Sciatic nerve (tissue), 2 donors: ENCODE results near the gene RNF6. TPM values are rescaled to one million over a fixed set of nuclear protein-coding genes. Genes with fewer than 3 reads are reported as not detected.

Experiments used
- ATAC-seq: fragments of 200-7000 bp; cut with Tn5 transposase; one replicate; pipeline ENCODE4 v1.9.1; 2020; ENCODE audit warnings: mild to moderate bottlenecking, moderate library complexity
- DNase-seq: peaks from one replicate; pipeline ENCODE4 v3.0.0-alpha.2; 2020; ENCODE audit warnings: low spot score
- intact Hi-C: fragments of 100-400 bp; cut with DNase I; formaldehyde crosslinking; loops from one replicate; pipeline ENCODE4 v1.14.2; 2022
- total RNA-seq: library from RNA; stranded (reverse); fragmentation: NEBNext Ultra II Directional; extraction: Animal tissue kit (Norgen Biotek cat#: 25700); gene quantifications from one replicate; pipeline ENCODE4 v1.2.1, GENCODE V29; 2021
- donor health status: DM: no; HTN: no; CAD: no.
- donor health status: DM: no; HTN: no; CAD: no.

The RNF6 gene
- total RNA-seq, 1 donor from 2014 or later: 29.7 TPM

- DNase-seq (no peak), ATAC-seq (no peak)
- intact Hi-C loops: no loop called here
Measured at GRCh38 chr13:26228096-26228495, 6.0 kb upstream of the RNF6 start.

DNA sequence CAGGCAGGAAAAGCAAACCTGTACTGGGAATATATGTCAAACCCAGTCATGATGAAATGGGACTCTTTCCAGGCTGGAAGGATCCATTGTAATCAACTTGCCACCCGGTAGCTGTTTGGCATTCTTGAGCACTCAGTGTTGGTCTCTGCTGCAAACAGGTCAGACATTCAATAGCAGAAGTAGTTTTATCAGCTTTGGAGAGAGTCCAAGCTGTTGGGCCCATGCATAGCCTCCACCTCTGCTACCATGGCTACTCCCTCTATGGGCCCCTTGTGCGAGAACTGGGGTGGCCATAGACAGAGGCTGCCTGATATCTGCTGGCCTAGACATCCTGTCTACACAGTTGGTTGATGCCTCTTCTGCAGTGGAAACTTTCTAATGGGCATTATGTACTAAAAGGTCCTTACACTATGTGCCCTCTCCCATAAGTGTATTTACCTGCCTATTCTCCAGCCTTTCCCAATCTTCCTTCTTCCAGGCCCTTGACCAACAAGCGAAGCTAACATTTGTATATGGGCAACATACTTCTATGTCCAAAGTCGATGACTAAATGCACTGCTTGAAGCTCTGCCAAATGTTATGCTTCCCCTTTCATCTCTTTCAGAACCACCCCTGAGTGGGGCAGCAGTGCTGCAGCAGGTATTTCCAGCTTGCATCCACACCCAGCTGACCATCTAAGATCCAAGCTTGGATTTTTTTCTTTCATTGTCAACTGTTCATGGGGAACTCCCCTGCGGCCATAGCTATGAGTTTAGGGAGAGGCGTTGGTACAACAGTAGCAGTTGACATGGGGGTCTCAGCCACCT, 5.3 kb upstream of the RNF6 start:
- ATAC-seq (no peak), DNase-seq (no peak)
- intact Hi-C loops: no loop called here

- intact Hi-C loops: no loop called here
- ATAC-seq (no peak), DNase-seq (no peak)
Measured at GRCh38 chr13:26225896-26226617, 3.9 kb upstream of the RNF6 start.

- intact Hi-C loops: no loop called here
- ATAC-seq: peak; percentile 79
Measured at GRCh38 chr13:26222520-26223046, 469 bp upstream of the RNF6 start.

DNA sequence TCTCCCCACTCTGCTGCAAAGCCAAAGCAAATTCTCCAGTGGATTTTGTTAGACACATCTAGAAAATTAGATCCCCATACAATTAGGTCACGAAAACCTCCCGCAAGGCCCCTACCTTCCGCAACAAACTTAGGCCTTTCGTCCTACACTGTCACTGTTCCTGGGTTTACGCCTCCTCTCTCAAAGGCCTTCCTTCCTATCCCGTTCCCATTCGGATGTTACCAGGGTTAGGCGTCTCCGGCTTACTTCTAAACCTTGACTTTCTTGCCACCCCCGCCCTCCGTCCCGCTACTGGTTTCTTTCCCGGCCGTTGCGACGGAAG, 754 bp downstream of the RNF6 start:
- intact Hi-C loops: no loop called here
- ATAC-seq: peak; percentile 59
- no peak for DNase-seq

More at GRCh38 chr13:26222520-26223046, 469 bp upstream of the RNF6 start:
- DNase-seq: no peak

- ATAC-seq (no peak), DNase-seq (no peak)
- intact Hi-C loops: no loop called here
Measured at GRCh38 chr13:26220575-26220974, 1.5 kb downstream of the RNF6 start.

DNA sequence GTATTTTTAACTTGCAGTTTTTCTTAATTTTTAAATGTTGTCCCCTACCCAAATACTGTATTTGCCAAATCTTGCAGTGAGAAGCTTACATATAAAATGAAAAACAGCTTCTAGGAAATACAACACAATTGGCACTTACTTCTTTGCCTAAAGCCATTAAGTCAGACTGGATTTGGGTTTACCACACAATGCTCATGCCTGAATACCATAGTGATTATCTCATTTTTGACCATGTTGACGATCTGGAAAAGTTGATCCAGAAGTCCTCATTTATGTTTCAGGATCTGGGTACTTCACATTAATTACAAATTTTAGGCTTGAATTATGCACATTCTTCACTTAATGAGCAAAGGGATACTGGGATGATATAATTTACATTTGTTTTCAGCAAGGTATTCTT, 2.4 kb downstream of the RNF6 start:
- intact Hi-C loops: no loop called here
- DNase-seq (no peak), ATAC-seq (no peak)

- no peak for ATAC-seq
- DNase-seq: no peak
- intact Hi-C loops: no loop called here
Measured at GRCh38 chr13:26216042-26216441, 6.1 kb downstream of the RNF6 start.

- intact Hi-C loops: no loop called here
- ATAC-seq: no peak
- no peak for DNase-seq
Measured at GRCh38 chr13:26213982-26214381, 8.1 kb downstream of the RNF6 start.

GRCh38 chr13:26213345-26213744, 8.8 kb downstream of the RNF6 start:
- DNase-seq: no peak
- intact Hi-C loops: no loop called here
- ATAC-seq: no peak

DNA sequence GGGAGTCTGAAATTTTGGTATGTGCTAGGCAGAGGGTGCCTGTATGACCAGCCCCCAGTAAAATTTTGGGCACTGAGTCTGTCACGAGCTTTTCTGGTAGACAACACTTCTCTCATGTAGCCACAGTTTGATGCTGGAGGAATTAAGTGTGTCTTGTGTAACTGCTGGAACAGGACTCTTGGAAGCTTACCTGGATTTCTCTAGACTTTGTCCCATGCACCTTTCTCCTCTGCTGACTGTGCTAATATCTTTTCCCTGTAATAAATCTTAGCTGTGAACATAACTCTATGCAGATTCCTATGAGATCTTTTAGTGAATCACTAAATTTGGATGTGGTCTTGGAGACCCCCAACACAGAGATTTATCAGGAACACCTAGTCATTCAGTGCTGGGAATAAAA, 13.8 kb downstream of the RNF6 start:
- intact Hi-C loops: no loop called here
- DNase-seq: no peak
- ATAC-seq: no peak

DNA sequence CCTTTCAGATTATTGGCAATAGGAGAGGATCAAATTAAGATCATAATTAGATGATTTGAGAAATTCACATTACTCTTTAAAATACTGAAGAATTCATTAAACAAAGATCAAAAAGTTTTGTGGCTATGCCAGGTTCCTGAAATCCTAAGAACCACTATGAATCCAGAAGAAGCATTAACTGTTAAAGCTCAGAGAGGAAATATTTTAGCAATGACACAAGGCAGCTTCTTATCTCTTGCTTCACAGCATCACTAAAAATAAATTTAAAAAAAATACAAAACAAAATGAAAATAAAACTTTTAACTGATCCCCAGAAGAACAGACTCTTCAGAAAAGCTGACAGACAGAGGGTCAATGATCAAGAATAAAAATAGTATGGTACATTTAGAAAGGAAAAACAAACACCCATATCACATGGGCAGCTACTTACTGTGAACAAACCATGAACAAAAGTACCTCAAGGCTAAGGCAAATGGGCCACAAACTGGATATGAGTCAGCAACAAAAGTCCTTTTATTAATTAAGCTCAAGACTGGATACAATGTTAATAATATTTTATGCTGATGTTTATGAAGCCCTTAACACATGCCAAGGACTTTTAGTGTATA, 19.6 kb downstream of the RNF6 start:
- ATAC-seq: no peak
- intact Hi-C loops: no loop called here
- no peak for DNase-seq

DNA sequence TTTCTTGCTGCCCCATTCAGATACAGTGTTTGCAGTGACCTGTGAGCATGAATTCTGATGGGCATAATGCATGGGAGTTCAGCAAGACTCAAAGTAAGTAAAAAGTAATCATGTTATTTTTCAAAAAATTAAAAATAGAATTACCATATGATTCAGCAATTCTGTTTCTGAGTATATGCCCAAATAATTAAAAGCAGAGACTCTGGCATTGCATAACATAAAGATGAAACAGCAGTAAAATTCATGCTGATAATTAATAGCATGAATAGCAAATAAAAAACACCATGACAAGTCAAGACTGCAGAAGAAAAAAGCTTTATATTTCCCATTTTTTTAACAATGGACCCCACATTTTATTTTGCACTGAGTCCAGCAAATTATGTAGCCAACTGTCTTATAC, 21.3 kb downstream of the RNF6 start:
- ATAC-seq (no peak), DNase-seq (no peak)
- intact Hi-C loops: no loop called here

GRCh38 chr13:26198116-26198515, 24.0 kb downstream of the RNF6 start:
- ATAC-seq: no peak
- intact Hi-C loops: no loop called here

DNA sequence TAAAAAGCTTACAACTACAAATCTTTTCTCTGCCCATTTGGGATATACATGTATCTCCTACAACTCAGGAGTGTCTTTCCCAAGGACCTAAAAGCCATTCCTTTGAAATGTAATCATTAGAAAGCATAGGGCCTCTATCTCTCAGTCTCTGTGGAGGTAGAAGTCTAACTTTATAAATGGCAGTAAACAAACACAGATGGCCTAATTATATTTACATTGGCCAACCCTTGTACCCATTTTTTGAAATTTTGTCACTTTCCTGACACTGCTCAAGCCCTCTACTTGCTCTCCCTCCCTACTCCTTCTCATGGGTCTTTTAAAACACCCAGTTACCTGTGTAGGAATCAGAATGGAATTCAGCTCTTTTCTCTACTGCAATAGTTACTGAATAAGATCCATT, 24.8 kb downstream of the RNF6 start:
- intact Hi-C loops: no loop called here
- DNase-seq: no peak
- no peak for ATAC-seq

More at GRCh38 chr13:26198116-26198515, 24.0 kb downstream of the RNF6 start:
- DNase-seq: no peak

DNA sequence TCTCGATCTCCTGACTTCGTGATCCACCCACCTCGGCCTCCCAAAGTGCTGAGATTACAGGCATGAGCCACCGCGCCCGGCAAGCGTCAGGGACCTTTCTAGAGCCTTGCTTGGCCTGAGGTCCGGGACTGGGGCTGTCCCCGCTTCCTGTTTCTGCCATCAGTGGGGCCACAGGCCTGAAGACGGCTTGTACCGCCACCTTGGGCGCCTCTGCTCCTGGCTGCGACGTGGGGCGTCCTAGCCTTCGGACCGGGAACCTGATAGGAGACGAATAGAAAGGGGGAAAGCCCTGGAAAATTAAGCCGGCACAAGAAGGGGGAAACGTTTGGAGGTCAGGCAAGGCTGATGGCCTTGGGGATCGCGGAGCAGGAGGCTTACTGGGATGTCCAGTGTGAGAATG, 35.1 kb downstream of the RNF6 start:
- intact Hi-C loops: loop anchor here (10.0 kb wide), 2 partner anchors 288 to 508 kb away; no protein-coding TSS in a partner anchor
- DNase-seq (no peak), ATAC-seq (no peak)

- intact Hi-C loops: loop anchor here (10.0 kb wide), 2 partner anchors 289 to 509 kb away; no protein-coding TSS in a partner anchor
- peak; percentile 90 for DNase-seq
- ATAC-seq: peak; percentile 98
Measured at GRCh38 chr13:26186118-26186870, 35.8 kb downstream of the RNF6 start.

DNA sequence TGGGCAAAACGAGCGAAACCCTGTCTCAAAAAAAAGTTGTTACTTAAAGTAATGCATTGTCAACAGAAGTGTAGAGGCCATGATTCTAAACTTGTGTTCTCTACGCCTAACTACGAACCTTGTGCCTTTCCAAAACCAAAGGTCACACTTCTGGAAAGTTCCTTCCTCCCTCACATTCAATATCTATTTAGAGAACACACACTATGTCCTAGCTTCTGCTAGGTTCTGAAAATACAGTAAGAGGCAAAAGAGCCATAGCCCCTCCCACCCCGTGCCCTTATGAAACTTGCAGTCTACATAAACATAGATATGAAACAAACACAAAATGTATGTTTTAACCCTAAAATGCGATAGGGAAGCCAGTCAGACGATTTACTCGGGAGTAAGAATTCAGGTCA, 36.4 kb downstream of the RNF6 start:
- DNase-seq (no peak), ATAC-seq (peak; percentile 35)
- intact Hi-C loops: loop anchor here (10.0 kb wide), 2 partner anchors 289 to 509 kb away; no protein-coding TSS in a partner anchor

DNA sequence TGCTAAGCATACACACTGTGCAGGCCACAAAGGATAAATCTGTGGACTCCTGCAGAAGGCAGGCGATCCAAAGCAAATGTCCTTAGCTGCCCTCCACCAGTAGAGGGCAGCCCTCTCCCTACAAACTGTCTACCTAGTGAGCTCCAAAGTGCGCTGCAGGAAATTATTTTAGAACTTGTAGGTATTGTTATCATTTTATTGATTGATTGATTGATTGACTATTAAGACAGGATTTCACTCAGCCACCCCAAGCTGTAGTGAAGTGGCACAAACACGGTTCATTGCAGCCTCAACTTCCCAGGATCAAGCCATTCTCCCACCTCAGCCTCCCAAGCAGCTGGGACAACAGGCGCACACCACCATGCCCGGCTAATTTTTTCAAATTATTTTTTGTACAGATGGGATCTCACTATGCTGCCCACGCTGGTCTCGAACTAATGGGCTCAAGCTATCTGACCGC, 37.3 kb downstream of the RNF6 start:
- intact Hi-C loops: loop anchor here (10.0 kb wide), 2 partner anchors 290 to 510 kb away; no protein-coding TSS in a partner anchor
- DNase-seq (peak; percentile 74), ATAC-seq (peak; percentile 61)
